Esophagus squamous epithelium (tissue), 4 donors: Measurements from ENCODE around the gene KLK11.
A peak's percentile ranks its signal among the peaks of the same experiment; 100 is the strongest.

Experiments
- POLR2A ChIP-seq, 4 donors: fragments of 450-650 bp; IDR thresholded peaks; one replicate each; pipeline ENCODE4 v1.6.1; 2017; ENCODE audit warnings: antibody characterized with exemption in 4 of 4, mild to moderate bottlenecking in 4 of 4, moderate library complexity in 3 of 4
- TF ChIP-seq, protein P1 (sequence below), 6 experiments: fragments of 450-650 bp in 4 of 6; fragments of 200-600 bp in 2 of 6; sonication (generic) in 2 of 6; IDR thresholded peaks; one replicate each; pipeline ENCODE4 v1.5.1; 2016 to 2019; ENCODE audit warnings: antibody characterized with exemption in 6 of 6, mild to moderate bottlenecking in 4 of 6, moderate library complexity in 4 of 6

DNA sequence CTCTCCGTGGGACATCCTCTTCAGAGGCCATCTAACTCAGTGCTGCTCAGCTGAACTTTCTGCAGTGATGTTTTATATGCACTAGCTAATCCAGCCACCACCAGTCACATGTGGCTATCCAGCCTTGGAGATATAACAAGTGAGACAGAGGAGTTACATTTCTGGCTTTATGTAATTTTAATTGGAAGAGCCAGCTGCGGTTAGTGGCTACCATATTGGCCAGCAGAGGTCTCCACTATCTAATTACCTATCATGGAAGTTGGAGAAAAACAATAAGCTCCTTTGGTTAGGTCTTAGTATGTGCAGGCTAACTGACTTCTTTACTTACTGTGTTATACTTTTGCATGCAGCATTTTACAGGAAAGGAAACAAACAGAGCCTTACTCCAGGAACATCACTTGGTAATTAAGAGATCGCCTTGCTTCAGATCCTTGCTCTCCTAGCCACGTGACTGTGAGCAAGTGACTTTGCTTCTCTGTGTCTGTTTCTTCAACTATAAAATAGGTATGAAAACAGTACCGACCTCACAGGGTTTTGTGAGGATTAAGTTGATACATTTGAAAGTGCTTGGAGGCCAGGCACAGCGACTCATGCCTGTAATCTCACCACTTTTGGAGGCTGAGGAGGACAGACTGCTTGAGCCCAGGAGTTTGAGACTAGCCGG, 5.3 kb downstream of the KLK11 start:
- TF ChIP-seq, protein P1, sequence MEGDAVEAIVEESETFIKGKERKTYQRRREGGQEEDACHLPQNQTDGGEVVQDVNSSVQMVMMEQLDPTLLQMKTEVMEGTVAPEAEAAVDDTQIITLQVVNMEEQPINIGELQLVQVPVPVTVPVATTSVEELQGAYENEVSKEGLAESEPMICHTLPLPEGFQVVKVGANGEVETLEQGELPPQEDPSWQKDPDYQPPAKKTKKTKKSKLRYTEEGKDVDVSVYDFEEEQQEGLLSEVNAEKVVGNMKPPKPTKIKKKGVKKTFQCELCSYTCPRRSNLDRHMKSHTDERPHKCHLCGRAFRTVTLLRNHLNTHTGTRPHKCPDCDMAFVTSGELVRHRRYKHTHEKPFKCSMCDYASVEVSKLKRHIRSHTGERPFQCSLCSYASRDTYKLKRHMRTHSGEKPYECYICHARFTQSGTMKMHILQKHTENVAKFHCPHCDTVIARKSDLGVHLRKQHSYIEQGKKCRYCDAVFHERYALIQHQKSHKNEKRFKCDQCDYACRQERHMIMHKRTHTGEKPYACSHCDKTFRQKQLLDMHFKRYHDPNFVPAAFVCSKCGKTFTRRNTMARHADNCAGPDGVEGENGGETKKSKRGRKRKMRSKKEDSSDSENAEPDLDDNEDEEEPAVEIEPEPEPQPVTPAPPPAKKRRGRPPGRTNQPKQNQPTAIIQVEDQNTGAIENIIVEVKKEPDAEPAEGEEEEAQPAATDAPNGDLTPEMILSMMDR (IDR thresholded peaks at IDR 0.05), result peak; percentile 33 to 89 (median 67)
- no peak for TF ChIP-seq POLR2A (IDR thresholded peaks at IDR 0.05)
